ENCODE measurements around the gene BARHL1.

Gene BARHL1

DNA sequence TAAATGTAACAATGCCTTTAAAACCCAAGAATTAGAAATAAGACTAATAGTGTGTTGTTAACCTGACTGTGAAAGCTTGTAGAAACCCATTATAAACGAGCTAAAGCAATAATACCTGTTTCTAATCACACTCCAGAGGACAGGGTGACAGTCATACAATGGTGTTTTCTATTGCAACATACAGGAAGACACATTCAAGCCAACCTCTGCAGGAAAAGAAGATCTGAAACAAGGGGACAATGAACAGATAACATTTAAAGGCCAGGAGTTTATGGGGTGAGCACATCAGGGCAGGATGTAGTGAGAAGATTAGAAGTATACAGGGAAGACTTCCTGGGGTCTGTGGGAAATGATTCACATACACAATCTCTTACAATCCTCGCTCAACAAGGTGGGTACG is 13.8 kb downstream of the BARHL1 start:
- no peak for DNase-seq (ENCODE audit: low read depth)
- TF ChIP-seq, protein P1, sequence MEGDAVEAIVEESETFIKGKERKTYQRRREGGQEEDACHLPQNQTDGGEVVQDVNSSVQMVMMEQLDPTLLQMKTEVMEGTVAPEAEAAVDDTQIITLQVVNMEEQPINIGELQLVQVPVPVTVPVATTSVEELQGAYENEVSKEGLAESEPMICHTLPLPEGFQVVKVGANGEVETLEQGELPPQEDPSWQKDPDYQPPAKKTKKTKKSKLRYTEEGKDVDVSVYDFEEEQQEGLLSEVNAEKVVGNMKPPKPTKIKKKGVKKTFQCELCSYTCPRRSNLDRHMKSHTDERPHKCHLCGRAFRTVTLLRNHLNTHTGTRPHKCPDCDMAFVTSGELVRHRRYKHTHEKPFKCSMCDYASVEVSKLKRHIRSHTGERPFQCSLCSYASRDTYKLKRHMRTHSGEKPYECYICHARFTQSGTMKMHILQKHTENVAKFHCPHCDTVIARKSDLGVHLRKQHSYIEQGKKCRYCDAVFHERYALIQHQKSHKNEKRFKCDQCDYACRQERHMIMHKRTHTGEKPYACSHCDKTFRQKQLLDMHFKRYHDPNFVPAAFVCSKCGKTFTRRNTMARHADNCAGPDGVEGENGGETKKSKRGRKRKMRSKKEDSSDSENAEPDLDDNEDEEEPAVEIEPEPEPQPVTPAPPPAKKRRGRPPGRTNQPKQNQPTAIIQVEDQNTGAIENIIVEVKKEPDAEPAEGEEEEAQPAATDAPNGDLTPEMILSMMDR (IDR thresholded peaks at IDR 0.05; ENCODE audit: insufficient read depth, low read depth, low read length, missing control alignments): no peak
- no peak overlapping the region for H3K4me3 ChIP-seq (ENCODE audit: low read depth, low read length)

DNA sequence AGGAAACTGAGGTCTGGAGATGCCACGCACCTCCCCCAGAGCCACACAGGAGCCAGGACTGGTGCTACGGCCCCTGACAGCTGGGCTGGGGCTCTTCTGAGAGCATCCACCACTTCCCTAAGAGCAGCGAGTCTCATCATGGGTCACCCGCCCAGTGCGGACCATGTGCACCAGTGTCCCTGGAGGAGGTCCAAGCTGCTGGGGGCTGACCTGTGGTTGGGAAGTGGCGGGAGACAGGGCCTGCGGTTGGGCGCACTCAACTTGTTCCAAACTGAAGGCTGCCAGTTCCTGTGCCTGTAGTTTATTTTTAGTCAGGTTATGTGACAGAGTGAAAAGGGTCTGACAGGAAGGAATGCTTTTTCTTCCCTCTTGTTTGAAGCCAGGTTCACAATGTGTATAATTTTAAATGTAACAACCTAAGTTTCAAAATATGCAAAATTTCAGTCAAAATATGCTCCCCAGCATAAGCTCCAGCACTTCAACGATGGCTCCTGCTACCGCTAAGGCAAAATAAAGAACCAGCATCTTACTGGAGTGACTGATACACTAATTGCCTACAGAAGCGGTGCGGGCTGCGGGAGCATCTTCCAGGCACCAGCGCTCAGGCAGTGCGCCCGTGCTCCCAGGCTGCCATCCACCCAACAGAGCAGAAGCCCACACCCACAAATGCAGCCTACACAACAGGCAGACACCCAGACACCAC is 14.8 kb downstream of the BARHL1 start:
- H3K4me3 ChIP-seq (ENCODE audit: low read depth, low read length): no peak overlapping the region
- TF ChIP-seq, protein P1 (IDR thresholded peaks at IDR 0.05; ENCODE audit: insufficient read depth, low read depth, low read length, missing control alignments): no peak
- no peak for DNase-seq (ENCODE audit: low read depth)

- DNase-seq (ENCODE audit: low read depth): no peak
- TF ChIP-seq, protein P1 (IDR thresholded peaks at IDR 0.05; ENCODE audit: insufficient read depth, low read depth, low read length, missing control alignments): no peak
- no peak overlapping the region for H3K4me3 ChIP-seq (ENCODE audit: low read depth, low read length)
These were observed 18.0 kb downstream of the BARHL1 start for GRCh38 chr9:132600326-132600984.

GRCh38 chr9:132602207-132602606 is 19.8 kb downstream of the BARHL1 start:
- H3K4me3 ChIP-seq (ENCODE audit: low read depth, low read length): no peak overlapping the region
- DNase-seq (ENCODE audit: low read depth): no peak
- TF ChIP-seq, protein P1 (IDR thresholded peaks at IDR 0.05; ENCODE audit: insufficient read depth, low read depth, low read length, missing control alignments): no peak

GRCh38 chr9:132605387-132605786 is 23.0 kb downstream of the BARHL1 start:
- TF ChIP-seq, protein P1 (IDR thresholded peaks at IDR 0.05; ENCODE audit: insufficient read depth, low read depth, low read length, missing control alignments): no peak
- DNase-seq (ENCODE audit: low read depth): no peak
- H3K4me3 ChIP-seq (ENCODE audit: low read depth, low read length): no peak overlapping the region

DNA sequence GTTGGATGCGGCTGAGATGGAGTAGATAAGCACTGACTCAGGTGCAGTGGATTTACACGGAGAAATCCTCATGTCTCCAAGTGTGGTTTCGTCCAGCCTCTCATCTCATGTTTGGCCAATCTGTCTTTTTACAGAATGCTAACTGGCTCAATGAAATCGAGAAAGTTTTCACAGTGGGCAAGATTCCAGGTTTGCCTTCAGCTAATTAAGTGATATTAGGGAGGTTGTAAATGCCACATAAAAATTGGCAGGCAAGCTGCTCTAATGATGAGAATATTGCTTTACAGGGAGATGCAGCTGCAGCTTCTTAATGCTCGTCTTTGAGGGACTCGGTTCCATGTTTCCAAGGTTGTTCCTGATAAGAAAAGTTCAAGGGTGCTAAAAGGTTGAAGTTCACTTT is 23.7 kb downstream of the BARHL1 start:
- TF ChIP-seq, protein P1 (IDR thresholded peaks at IDR 0.05; ENCODE audit: insufficient read depth, low read depth, low read length, missing control alignments): no peak
- H3K4me3 ChIP-seq (ENCODE audit: low read depth, low read length): no peak overlapping the region
- no peak for DNase-seq (ENCODE audit: low read depth)

Measured in GM12865 (cell line).